Measurements from ENCODE around the gene CLMN.

The CLMN gene

GRCh38 chr14:95262511-95262891 is 57.2 kb downstream of the CLMN start:
- DNase-seq (ENCODE audit: low spot score) = no peak

GRCh38 chr14:95261616-95262510 is 57.8 kb downstream of the CLMN start:
- no peak for DNase-seq (ENCODE audit: low spot score)

GRCh38 chr14:95260537-95261361 is 59.0 kb downstream of the CLMN start:
- no peak for DNase-seq (ENCODE audit: low spot score)

GRCh38 chr14:95258754-95259593 is 60.7 kb downstream of the CLMN start:
- no peak for DNase-seq (ENCODE audit: low spot score)

- DNase-seq (ENCODE audit: low spot score) = no peak
Measured at GRCh38 chr14:95258156-95258555, 61.6 kb downstream of the CLMN start.

GRCh38 chr14:95257521-95257920 is 62.2 kb downstream of the CLMN start:
- no peak for DNase-seq (ENCODE audit: low spot score)

GRCh38 chr14:95256776-95257060 is 63.0 kb downstream of the CLMN start:
- no peak for DNase-seq (ENCODE audit: low spot score)

- DNase-seq (ENCODE audit: low spot score) = no peak
Measured at GRCh38 chr14:95256002-95256775, 63.5 kb downstream of the CLMN start.

GRCh38 chr14:95255487-95255886 is 64.2 kb downstream of the CLMN start:
- DNase-seq (ENCODE audit: low spot score) = no peak

- no peak for DNase-seq (ENCODE audit: low spot score)
Measured at GRCh38 chr14:95255013-95255412, 64.7 kb downstream of the CLMN start.

GRCh38 chr14:95254288-95254687 is 65.4 kb downstream of the CLMN start:
- DNase-seq (ENCODE audit: low spot score) = no peak

GRCh38 chr14:95253039-95253630 is 66.6 kb downstream of the CLMN start:
- DNase-seq (ENCODE audit: low spot score) = no peak

- DNase-seq (ENCODE audit: low spot score) = no peak
Measured at GRCh38 chr14:95252219-95252618, 67.5 kb downstream of the CLMN start.

- no peak for DNase-seq (ENCODE audit: low spot score)
Measured at GRCh38 chr14:95250936-95251335, 68.8 kb downstream of the CLMN start.

GRCh38 chr14:95250140-95250769 is 69.5 kb downstream of the CLMN start:
- no peak for DNase-seq (ENCODE audit: low spot score)

- no peak for DNase-seq (ENCODE audit: low spot score)
Measured at GRCh38 chr14:95248432-95248831, 71.3 kb downstream of the CLMN start.

GRCh38 chr14:95246870-95247269 is 72.8 kb downstream of the CLMN start:
- DNase-seq (ENCODE audit: low spot score) = no peak

- DNase-seq (ENCODE audit: low spot score) = no peak
Measured at GRCh38 chr14:95245334-95245733, 74.4 kb downstream of the CLMN start.

- no peak for DNase-seq (ENCODE audit: low spot score)
Measured at GRCh38 chr14:95244587-95244986, 75.1 kb downstream of the CLMN start.

GRCh38 chr14:95242870-95243269 is 76.8 kb downstream of the CLMN start:
- no peak for DNase-seq (ENCODE audit: low spot score)

Measured in GM03348 (cell line).